Measurements from ENCODE around the gene ZNF804A. TPM values are rescaled to one million over a fixed set of nuclear protein-coding genes. Genes with fewer than 3 reads are reported as not detected.
A peak's percentile ranks its signal among the peaks of the same experiment; 100 is the strongest.

ZNF804A gene
- total RNA-seq, 2 experiments from 2014 or later, result not detected

- POLR2A ChIA-PET, result no interaction called here
- H3K9me3 ChIP-seq (ENCODE audit: control insufficient read depth in 1 of 2, insufficient read depth in 1 of 2, low read length in 2 of 2), result peaks cover 10% of the 10 kb centered on the region in 2 experiments
- CTCF ChIA-PET, result no interaction called here
These were observed 39.4 kb upstream of the ZNF804A start for GRCh38 chr2:184558713-184559464.

GRCh38 chr2:184560603-184561002 is 37.7 kb upstream of the ZNF804A start:
- H3K27me3 Mint-ChIP-seq, result no peaks in the 10 kb centered on the region
- H3K36me3 Mint-ChIP-seq (ENCODE audit: low read depth), result no peaks in the 10 kb centered on the region
- ATAC-seq (ENCODE audit: poor library complexity) (no peak), DNase-seq (peak in 1 of 14 experiments; percentile 8)
- no peaks in the 10 kb centered on the region for H3K4me1 Mint-ChIP-seq (ENCODE audit: low read depth)
- H3K36me3 ChIP-seq (ENCODE audit: insufficient read depth, low read length), result no peaks in the 10 kb centered on the region
- H3K27me3 ChIP-seq (ENCODE audit: control insufficient read depth in 1 of 2, insufficient read depth in 2 of 2, low read length in 2 of 2), result no peaks in the 10 kb centered on the region
- ChIA-PET POLR2A (no interaction called here), CTCF (no interaction called here)
- H3K27ac Mint-ChIP-seq, result no peak overlapping the region
- no peak overlapping the region for H3K4me3 Mint-ChIP-seq
- H3K9me3 ChIP-seq (ENCODE audit: control insufficient read depth in 1 of 2, insufficient read depth in 1 of 2, low read length in 2 of 2), result peaks cover 10% of the 10 kb centered on the region in 2 experiments
- TF ChIP-seq CTCF (IDR thresholded peaks at IDR 0.05), result no peak
- H3K4me1 ChIP-seq (ENCODE audit: insufficient read depth, low read length), result no peaks in the 10 kb centered on the region
- intact Hi-C loops (cut with DNase I, micrococcal nuclease), result no loop called here
- no peak overlapping the region for H3K27ac ChIP-seq (ENCODE audit: low read depth in 1 of 2, low read length in 2 of 2)
- peaks cover 12% of the 10 kb centered on the region for H3K9me3 Mint-ChIP-seq
- no peak overlapping the region for H3K4me3 ChIP-seq (ENCODE audit: low read length)

More at GRCh38 chr2:184558713-184559464, 39.4 kb upstream of the ZNF804A start:
- no peak overlapping the region for H3K27ac ChIP-seq (ENCODE audit: low read depth in 1 of 2, low read length in 2 of 2)
- no peaks in the 10 kb centered on the region for H3K4me1 ChIP-seq (ENCODE audit: insufficient read depth, low read length)
- ATAC-seq (ENCODE audit: poor library complexity) (no peak), DNase-seq (no peak)
- intact Hi-C loops (cut with DNase I, micrococcal nuclease), result no loop called here
- H3K27me3 ChIP-seq (ENCODE audit: control insufficient read depth in 1 of 2, insufficient read depth in 2 of 2, low read length in 2 of 2), result no peaks in the 10 kb centered on the region
- no peaks in the 10 kb centered on the region for H3K27me3 Mint-ChIP-seq
- no peaks in the 10 kb centered on the region for H3K36me3 ChIP-seq (ENCODE audit: insufficient read depth, low read length)
- H3K9me3 Mint-ChIP-seq, result peaks cover 6% of the 10 kb centered on the region
- no peak overlapping the region for H3K4me3 Mint-ChIP-seq
- H3K27ac Mint-ChIP-seq, result no peak overlapping the region
- H3K36me3 Mint-ChIP-seq (ENCODE audit: low read depth), result no peaks in the 10 kb centered on the region
- no peak overlapping the region for H3K4me3 ChIP-seq (ENCODE audit: low read length)
- TF ChIP-seq CTCF (IDR thresholded peaks at IDR 0.05), result no peak
- H3K4me1 Mint-ChIP-seq (ENCODE audit: low read depth), result no peaks in the 10 kb centered on the region

GRCh38 chr2:184562532-184562931 is 35.8 kb upstream of the ZNF804A start:
- peaks cover 10% of the 10 kb centered on the region in 2 experiments for H3K9me3 ChIP-seq (ENCODE audit: control insufficient read depth in 1 of 2, insufficient read depth in 1 of 2, low read length in 2 of 2)
- no peaks in the 10 kb centered on the region for H3K36me3 ChIP-seq (ENCODE audit: insufficient read depth, low read length)
- DNase-seq, result peak in 2 of 14 experiments; percentile 49 to 60
- ChIA-PET POLR2A (no interaction called here), CTCF (no interaction called here)
- no peaks in the 10 kb centered on the region for H3K27me3 Mint-ChIP-seq
- no peaks in the 10 kb centered on the region for H3K4me1 Mint-ChIP-seq (ENCODE audit: low read depth)
- no peaks in the 10 kb centered on the region for H3K27me3 ChIP-seq (ENCODE audit: control insufficient read depth in 1 of 2, insufficient read depth in 2 of 2, low read length in 2 of 2)
- no peak overlapping the region for H3K4me3 ChIP-seq (ENCODE audit: low read length)
- no peak overlapping the region for H3K4me3 Mint-ChIP-seq
- peaks cover 15% of the 10 kb centered on the region for H3K9me3 Mint-ChIP-seq
- no peaks in the 10 kb centered on the region for H3K4me1 ChIP-seq (ENCODE audit: insufficient read depth, low read length)
- no peaks in the 10 kb centered on the region for H3K36me3 Mint-ChIP-seq (ENCODE audit: low read depth)
- no peak overlapping the region for H3K27ac Mint-ChIP-seq
- intact Hi-C loops (cut with DNase I, micrococcal nuclease), result no loop called here
- no peak for TF ChIP-seq CTCF (IDR thresholded peaks at IDR 0.05)
- H3K27ac ChIP-seq (ENCODE audit: low read depth in 1 of 2, low read length in 2 of 2), result no peak overlapping the region
- ATAC-seq (ENCODE audit: poor library complexity), result no peak
